Neural crest cell (in vitro differentiated cells): ENCODE measurements around the gene ELK3. TPM values are rescaled to one million over a fixed set of nuclear protein-coding genes. Genes with fewer than 3 reads are reported as not detected.

Experiments used
- DNase-seq: peaks from one replicate; pipeline ENCODE4 v3.0.0; 2021; ENCODE audit warnings: low read depth, mixed read lengths, low spot score
- H3K27ac Mint-ChIP-seq: one replicate; pipeline ENCODE4 v1.8.0; 2021; ENCODE audit warnings: mild to moderate bottlenecking, mixed read lengths; ENCODE audit not compliant: unreplicated experiment
- H3K27me3 Mint-ChIP-seq: 2 replicates; pipeline ENCODE4 v1.8.0; 2021; ENCODE audit warnings: low read depth, mild to moderate bottlenecking, mixed read lengths
- H3K36me3 Mint-ChIP-seq: 2 replicates; pipeline ENCODE4 v1.8.0; 2021; ENCODE audit warnings: low read depth, mild to moderate bottlenecking, mixed read lengths
- H3K4me1 Mint-ChIP-seq: 2 replicates; pipeline ENCODE4 v1.8.0; 2021; ENCODE audit warnings: mixed read lengths
- H3K4me3 Mint-ChIP-seq: one replicate; pipeline ENCODE4 v1.8.0; 2021; ENCODE audit warnings: mild to moderate bottlenecking, mixed read lengths
- H3K9me3 Mint-ChIP-seq: 2 replicates; pipeline ENCODE4 v1.8.0; 2021; ENCODE audit warnings: mixed read lengths
- total RNA-seq: library from RNA; stranded (reverse); gene quantifications from 2 replicates; pipeline ENCODE4 v1.2.1, GENCODE V29; 2021
- TF ChIP-seq, protein P1 (sequence below): fragments of 200-600 bp; sonication (generic); conservative IDR thresholded peaks from 2 replicates; pipeline ENCODE4 v1.5.0; 2021; ENCODE audit warnings: antibody characterized with exemption, mild to moderate bottlenecking

Gene ELK3
- total RNA-seq, 1 donor from 2014 or later, result 19.0 TPM

DNA sequence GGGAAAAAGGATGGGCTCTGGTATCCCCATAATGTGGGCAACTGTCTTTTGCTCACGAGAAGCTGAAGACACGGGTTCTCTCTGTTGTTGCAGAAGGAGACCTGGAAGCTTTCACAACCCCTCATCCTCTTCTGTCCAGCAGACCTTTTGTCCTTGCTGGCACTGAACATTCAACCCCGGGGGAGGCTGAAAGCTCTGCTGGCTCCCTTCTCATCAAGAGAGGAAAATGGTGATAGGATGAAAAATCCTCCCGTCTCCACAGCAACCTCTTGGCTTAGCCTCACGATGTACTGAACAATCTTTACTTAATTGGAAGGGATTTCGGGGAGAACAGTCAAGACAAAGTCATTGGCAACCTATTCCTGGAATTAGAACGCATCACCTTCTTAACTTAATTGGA is 39.0 kb downstream of the ELK3 start:
- Mint-ChIP-seq H3K4me1 (peaks cover 5% of the 10 kb centered on the region), H3K9me3 (no peaks in the 10 kb centered on the region), H3K36me3 (no peaks in the 10 kb centered on the region)

GRCh38 chr12:96233939-96234461 is 39.8 kb downstream of the ELK3 start:
- peaks cover 5% of the 10 kb centered on the region for H3K4me1 Mint-ChIP-seq
- H3K9me3 Mint-ChIP-seq, result no peaks in the 10 kb centered on the region
- no peaks in the 10 kb centered on the region for H3K36me3 Mint-ChIP-seq
- TF ChIP-seq, protein P1, sequence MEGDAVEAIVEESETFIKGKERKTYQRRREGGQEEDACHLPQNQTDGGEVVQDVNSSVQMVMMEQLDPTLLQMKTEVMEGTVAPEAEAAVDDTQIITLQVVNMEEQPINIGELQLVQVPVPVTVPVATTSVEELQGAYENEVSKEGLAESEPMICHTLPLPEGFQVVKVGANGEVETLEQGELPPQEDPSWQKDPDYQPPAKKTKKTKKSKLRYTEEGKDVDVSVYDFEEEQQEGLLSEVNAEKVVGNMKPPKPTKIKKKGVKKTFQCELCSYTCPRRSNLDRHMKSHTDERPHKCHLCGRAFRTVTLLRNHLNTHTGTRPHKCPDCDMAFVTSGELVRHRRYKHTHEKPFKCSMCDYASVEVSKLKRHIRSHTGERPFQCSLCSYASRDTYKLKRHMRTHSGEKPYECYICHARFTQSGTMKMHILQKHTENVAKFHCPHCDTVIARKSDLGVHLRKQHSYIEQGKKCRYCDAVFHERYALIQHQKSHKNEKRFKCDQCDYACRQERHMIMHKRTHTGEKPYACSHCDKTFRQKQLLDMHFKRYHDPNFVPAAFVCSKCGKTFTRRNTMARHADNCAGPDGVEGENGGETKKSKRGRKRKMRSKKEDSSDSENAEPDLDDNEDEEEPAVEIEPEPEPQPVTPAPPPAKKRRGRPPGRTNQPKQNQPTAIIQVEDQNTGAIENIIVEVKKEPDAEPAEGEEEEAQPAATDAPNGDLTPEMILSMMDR, result no peak
- no peak for DNase-seq
- H3K27me3 Mint-ChIP-seq, result no peaks in the 10 kb centered on the region
- H3K4me3 Mint-ChIP-seq, result no peak overlapping the region
- peak overlapping the region; percentile 57 for H3K27ac Mint-ChIP-seq

More for the DNA sequence above, 39.0 kb downstream of the ELK3 start:
- Mint-ChIP-seq H3K27me3 (no peaks in the 10 kb centered on the region), H3K4me3 (no peak overlapping the region), H3K27ac (no peak overlapping the region)
- TF ChIP-seq, protein P1, result no peak
- DNase-seq, result no peak

GRCh38 chr12:96234591-96235483 is 40.7 kb downstream of the ELK3 start:
- H3K27ac Mint-ChIP-seq, result peak overlapping the region; percentile 43
- TF ChIP-seq, protein P1, result no peak

DNA sequence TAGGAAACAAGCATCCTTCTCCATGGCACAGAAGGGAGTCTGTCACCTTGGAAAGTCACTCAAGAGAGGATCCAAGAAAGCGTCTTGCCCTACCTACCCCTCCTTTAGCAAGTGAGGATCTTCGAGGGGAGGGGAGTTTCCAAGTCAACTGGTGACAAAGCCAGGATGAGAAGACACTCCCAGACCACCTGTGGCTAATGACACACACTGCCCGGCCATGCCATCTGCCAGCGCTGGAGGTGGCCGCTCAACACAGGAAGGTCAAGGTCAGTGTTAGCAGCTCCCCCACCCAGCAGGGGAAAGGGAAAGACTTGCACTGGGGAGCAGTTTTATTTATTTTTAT is 41.3 kb downstream of the ELK3 start:
- no peaks in the 10 kb centered on the region for H3K9me3 Mint-ChIP-seq
- H3K27ac Mint-ChIP-seq, result no peak overlapping the region
- no peaks in the 10 kb centered on the region for H3K27me3 Mint-ChIP-seq
- H3K4me3 Mint-ChIP-seq, result no peak overlapping the region
- no peak for DNase-seq
- H3K36me3 Mint-ChIP-seq, result no peaks in the 10 kb centered on the region
- H3K4me1 Mint-ChIP-seq, result peaks cover 10% of the 10 kb centered on the region
- TF ChIP-seq, protein P1, result no peak

More at GRCh38 chr12:96234591-96235483, 40.7 kb downstream of the ELK3 start:
- DNase-seq, result no peak
- no peak overlapping the region for H3K4me3 Mint-ChIP-seq
- no peaks in the 10 kb centered on the region for H3K27me3 Mint-ChIP-seq
- no peaks in the 10 kb centered on the region for H3K9me3 Mint-ChIP-seq
- no peaks in the 10 kb centered on the region for H3K36me3 Mint-ChIP-seq
- peaks cover 5% of the 10 kb centered on the region for H3K4me1 Mint-ChIP-seq

DNA sequence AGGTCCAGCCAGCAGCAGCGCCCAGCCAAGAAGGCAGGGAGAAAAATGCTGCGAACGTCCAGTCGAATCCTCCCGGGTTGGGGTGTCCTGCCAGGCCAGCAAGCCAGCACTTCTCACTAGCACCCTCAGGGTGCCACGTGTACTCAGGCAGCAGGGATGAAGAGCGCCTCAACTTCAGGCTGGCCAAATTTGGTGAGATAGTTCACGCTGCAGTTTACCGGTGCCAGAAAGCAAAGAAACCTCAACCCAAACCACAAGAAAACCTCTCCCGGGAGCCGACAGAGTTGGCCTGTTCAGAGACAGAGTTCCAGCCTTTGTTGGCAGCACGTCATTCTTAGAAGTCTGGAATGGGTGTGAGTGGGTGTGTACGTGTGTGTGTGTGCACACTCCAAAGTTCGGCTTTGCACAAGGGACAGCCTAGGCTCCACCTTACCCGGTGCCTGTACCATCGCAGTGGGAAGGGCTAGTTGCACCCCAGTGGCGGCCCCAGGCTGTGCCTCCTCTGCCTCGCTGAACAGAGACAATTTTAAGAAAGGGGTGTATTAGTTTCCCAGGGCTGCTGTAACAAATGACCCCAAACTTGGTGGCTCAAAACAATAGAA is 42.1 kb downstream of the ELK3 start:
- no peaks in the 10 kb centered on the region for H3K36me3 Mint-ChIP-seq
- no peak overlapping the region for H3K4me3 Mint-ChIP-seq
- DNase-seq, result no peak
- no peaks in the 10 kb centered on the region for H3K27me3 Mint-ChIP-seq
- H3K27ac Mint-ChIP-seq, result no peak overlapping the region
- no peaks in the 10 kb centered on the region for H3K9me3 Mint-ChIP-seq
- TF ChIP-seq, protein P1, result no peak
- peaks cover 13% of the 10 kb centered on the region for H3K4me1 Mint-ChIP-seq
